A549 (cell line): ENCODE data around the gene PSAPL1.

Experiments
- EP300 ChIP-seq, 2 experiments: fragments of >200 bp; sonication (Bioruptor Twin); formaldehyde crosslinking; IDR thresholded peaks; 2 replicates in 1 of 2; 3 replicates in 1 of 2; pipeline ENCODE4 v1.6.1; 2016 to 2017
- RFX5 ChIP-seq: fragments of 450-650 bp; IDR thresholded peaks from 2 replicates; pipeline ENCODE4 v1.7.1; 2014; ENCODE audit warnings: antibody characterized with exemption, mild to moderate bottlenecking, moderate library complexity
- TF ChIP-seq, protein P1 (sequence below): fragments of >200 bp; sonication (Bioruptor Twin); formaldehyde crosslinking; IDR thresholded peaks from 3 replicates; pipeline ENCODE4 v1.6.1; 2016
- TF ChIP-seq, protein P2 (sequence below): fragments of >200 bp; sonication (Bioruptor Twin); formaldehyde crosslinking; IDR thresholded peaks from 3 replicates; pipeline ENCODE4 v1.5.1; 2016

- TF ChIP-seq EP300 (IDR thresholded peaks at IDR 0.05) = no peak
- TF ChIP-seq, protein P1, sequence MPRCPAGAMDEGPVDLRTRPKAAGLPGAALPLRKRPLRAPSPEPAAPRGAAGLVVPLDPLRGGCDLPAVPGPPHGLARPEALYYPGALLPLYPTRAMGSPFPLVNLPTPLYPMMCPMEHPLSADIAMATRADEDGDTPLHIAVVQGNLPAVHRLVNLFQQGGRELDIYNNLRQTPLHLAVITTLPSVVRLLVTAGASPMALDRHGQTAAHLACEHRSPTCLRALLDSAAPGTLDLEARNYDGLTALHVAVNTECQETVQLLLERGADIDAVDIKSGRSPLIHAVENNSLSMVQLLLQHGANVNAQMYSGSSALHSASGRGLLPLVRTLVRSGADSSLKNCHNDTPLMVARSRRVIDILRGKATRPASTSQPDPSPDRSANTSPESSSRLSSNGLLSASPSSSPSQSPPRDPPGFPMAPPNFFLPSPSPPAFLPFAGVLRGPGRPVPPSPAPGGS = no peak
- TF ChIP-seq, protein P2, sequence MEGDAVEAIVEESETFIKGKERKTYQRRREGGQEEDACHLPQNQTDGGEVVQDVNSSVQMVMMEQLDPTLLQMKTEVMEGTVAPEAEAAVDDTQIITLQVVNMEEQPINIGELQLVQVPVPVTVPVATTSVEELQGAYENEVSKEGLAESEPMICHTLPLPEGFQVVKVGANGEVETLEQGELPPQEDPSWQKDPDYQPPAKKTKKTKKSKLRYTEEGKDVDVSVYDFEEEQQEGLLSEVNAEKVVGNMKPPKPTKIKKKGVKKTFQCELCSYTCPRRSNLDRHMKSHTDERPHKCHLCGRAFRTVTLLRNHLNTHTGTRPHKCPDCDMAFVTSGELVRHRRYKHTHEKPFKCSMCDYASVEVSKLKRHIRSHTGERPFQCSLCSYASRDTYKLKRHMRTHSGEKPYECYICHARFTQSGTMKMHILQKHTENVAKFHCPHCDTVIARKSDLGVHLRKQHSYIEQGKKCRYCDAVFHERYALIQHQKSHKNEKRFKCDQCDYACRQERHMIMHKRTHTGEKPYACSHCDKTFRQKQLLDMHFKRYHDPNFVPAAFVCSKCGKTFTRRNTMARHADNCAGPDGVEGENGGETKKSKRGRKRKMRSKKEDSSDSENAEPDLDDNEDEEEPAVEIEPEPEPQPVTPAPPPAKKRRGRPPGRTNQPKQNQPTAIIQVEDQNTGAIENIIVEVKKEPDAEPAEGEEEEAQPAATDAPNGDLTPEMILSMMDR = no peak
- no peak for TF ChIP-seq RFX5
Measured at GRCh38 chr4:7402526-7402925, 32.2 kb downstream of the PSAPL1 start.
